Activated naive CD4-positive, alpha-beta T cell treated with anti-CD3 and anti-CD28 coated beads, Interleukin-2, amount 50 U/mL, for 24 hours (primary cell): ENCODE results near the gene EDDM3A.

Experiments
- H3K27ac Mint-ChIP-seq: one replicate; pipeline ENCODE4 v1.8.0; 2021; ENCODE audit warnings: mild to moderate bottlenecking, mixed read lengths
- H3K27me3 Mint-ChIP-seq: one replicate; pipeline ENCODE4 v1.8.0; 2021; ENCODE audit warnings: mixed read lengths
- H3K36me3 Mint-ChIP-seq: one replicate; pipeline ENCODE4 v1.8.0; 2021; ENCODE audit warnings: mixed read lengths
- H3K4me1 Mint-ChIP-seq: one replicate; pipeline ENCODE4 v1.8.0; 2021; ENCODE audit warnings: mixed read lengths
- H3K4me3 Mint-ChIP-seq: one replicate; pipeline ENCODE4 v1.8.0; 2021; ENCODE audit warnings: mild to moderate bottlenecking, mixed read lengths
- H3K9me3 Mint-ChIP-seq: one replicate; pipeline ENCODE4 v1.8.0; 2021; ENCODE audit warnings: mixed read lengths

EDDM3A gene

GRCh38 chr14:20791597-20791996 lies 45.9 kb downstream of the EDDM3A start:
- Mint-ChIP-seq H3K9me3 (no peaks in the 10 kb centered on the region), H3K4me1 (no peaks in the 10 kb centered on the region), H3K36me3 (no peaks in the 10 kb centered on the region), H3K27me3 (no peaks in the 10 kb centered on the region), H3K27ac (no peak overlapping the region), H3K4me3 (no peak overlapping the region)

- H3K4me3 Mint-ChIP-seq, result no peak overlapping the region
- no peak overlapping the region for H3K27ac Mint-ChIP-seq
- no peaks in the 10 kb centered on the region for H3K36me3 Mint-ChIP-seq
- no peaks in the 10 kb centered on the region for H3K9me3 Mint-ChIP-seq
- no peaks in the 10 kb centered on the region for H3K4me1 Mint-ChIP-seq
- H3K27me3 Mint-ChIP-seq, result no peaks in the 10 kb centered on the region
Observed at GRCh38 chr14:20792556-20792955, 46.9 kb downstream of the EDDM3A start.

GRCh38 chr14:20794644-20795369 lies 49.1 kb downstream of the EDDM3A start:
- H3K27ac Mint-ChIP-seq, result no peak overlapping the region
- peaks cover 5% of the 10 kb centered on the region for H3K4me1 Mint-ChIP-seq
- H3K27me3 Mint-ChIP-seq, result no peaks in the 10 kb centered on the region
- no peak overlapping the region for H3K4me3 Mint-ChIP-seq
- H3K36me3 Mint-ChIP-seq, result no peaks in the 10 kb centered on the region
- H3K9me3 Mint-ChIP-seq, result no peaks in the 10 kb centered on the region

- no peak overlapping the region for H3K27ac Mint-ChIP-seq
- peaks cover 4% of the 10 kb centered on the region for H3K27me3 Mint-ChIP-seq
- H3K9me3 Mint-ChIP-seq, result no peaks in the 10 kb centered on the region
- peaks cover 10% of the 10 kb centered on the region for H3K4me1 Mint-ChIP-seq
- H3K36me3 Mint-ChIP-seq, result no peaks in the 10 kb centered on the region
- H3K4me3 Mint-ChIP-seq, result no peak overlapping the region
Observed at GRCh38 chr14:20797164-20797563, 51.5 kb downstream of the EDDM3A start.
